Esophagus muscularis mucosa (tissue), 4 donors: ENCODE data around the gene GAB1. TPM values are rescaled to one million over a fixed set of nuclear protein-coding genes. Genes with fewer than 3 reads are reported as not detected.
A peak's percentile ranks its signal among the peaks of the same experiment; 100 is the strongest.

Experiments
- DNase-seq: peaks from one replicate; pipeline ENCODE4 v3.0.0-alpha.2; 2017; ENCODE audit errors: extremely low spot score
- H3K27ac ChIP-seq, 4 donors: fragments of 200-600 bp; sonication (generic); replicated peaks in 1 of 4; 1 replicate in 3 of 4; 2 replicates in 1 of 4; pipeline ENCODE4 v1.5.1; 2016 to 2019; ENCODE audit warnings: mild to moderate bottlenecking in 1 of 4
- H3K27me3 ChIP-seq, 4 donors: fragments of 200-600 bp; sonication (generic); one replicate each; pipeline versions ENCODE4 v1.5.1 to v1.6.0; 2016 to 2019
- H3K36me3 ChIP-seq, 4 donors: fragments of 200-600 bp; sonication (generic); one replicate each; pipeline ENCODE4 v1.5.1; 2016 to 2019
- H3K4me1 ChIP-seq, 4 donors: fragments of 200-600 bp; sonication (generic); one replicate each; pipeline ENCODE4 v1.5.1; 2016 to 2019
- H3K4me3 ChIP-seq, 4 donors: fragments of 200-600 bp; sonication (generic); 1 replicate in 2 of 4; 2 replicates in 2 of 4; pipeline ENCODE4 v1.5.1; 2016 to 2019; ENCODE audit warnings: mild to moderate bottlenecking in 4 of 4, moderate library complexity in 1 of 4
- H3K9me3 ChIP-seq, 4 donors: fragments of 200-600 bp; sonication (generic); 1 replicate in 3 of 4; 2 replicates in 1 of 4; pipeline ENCODE4 v1.5.1; 2016 to 2019
- CTCF ChIP-seq, 3 experiments: fragments of 200-600 bp in 2 of 3; fragments of 450-650 bp in 1 of 3; sonication (generic) in 2 of 3; IDR thresholded peaks; one replicate each; pipeline ENCODE4 v1.5.1; 2017 to 2019; ENCODE audit warnings: antibody characterized with exemption in 3 of 3, mild to moderate bottlenecking in 2 of 3, moderate library complexity in 1 of 3
- EP300 ChIP-seq: sonication (generic); formaldehyde crosslinking; IDR thresholded peaks from one replicate; pipeline ENCODE4 v1.6.1; 2017; ENCODE audit warnings: antibody characterized with exemption
- POLR2A ChIP-seq: fragments of 450-650 bp; IDR thresholded peaks from one replicate; pipeline ENCODE4 v1.6.1; 2017; ENCODE audit warnings: antibody characterized with exemption, moderate library complexity, mild to moderate bottlenecking, low read depth
- POLR2AphosphoS5 ChIP-seq, 2 donors: sonication (generic); formaldehyde crosslinking; IDR thresholded peaks; one replicate each; pipeline ENCODE4 v1.6.1; 2017; ENCODE audit warnings: antibody characterized with exemption in 2 of 2
- WGBS: methylation state at CpG from one replicate; pipeline ENCODE4 v1.1.5; 2018; 5-methylcytosine and 5-hydroxymethylcytosine counted together
- intact Hi-C: fragments of 100-400 bp; cut with DNase I; formaldehyde crosslinking; loops from one replicate; pipeline ENCODE4 v1.15.1; 2023
- total RNA-seq, 4 donors: library from RNA; depleted of rRNA; stranded (reverse); fragments of >200 nt; gene quantifications; one replicate each; pipeline versions ENCODE4 v1.1.0 to v1.2.1, GENCODE V29; 2016

The GAB1 gene
- total RNA-seq, 4 donors from 2014 or later, result 73.5 to 117 (median 98.8) TPM

DNA sequence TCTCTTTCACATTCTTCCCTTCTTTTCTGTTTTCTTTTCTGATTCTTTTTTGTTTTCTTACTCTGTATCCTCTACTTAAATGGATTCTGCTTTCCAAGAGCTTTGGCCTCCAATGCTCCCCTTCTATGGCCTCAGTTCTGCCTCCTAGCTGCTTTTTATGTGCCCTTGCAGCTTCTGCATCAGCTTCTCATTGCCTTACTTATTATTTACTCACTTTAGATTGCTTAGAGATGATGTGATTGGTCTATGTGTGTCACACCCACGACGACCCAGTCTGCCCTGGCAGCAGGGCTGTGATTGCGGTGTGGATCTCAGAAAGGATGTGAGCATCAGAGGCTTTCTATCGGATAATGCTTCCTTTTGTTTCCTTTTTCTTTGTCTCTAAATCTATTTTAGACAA is 105.0 kb downstream of the GAB1 start:
- DNase-seq, result no peak
- Histone ChIP-seq H3K4me3 (no peak overlapping the region), H3K27me3 (no peaks in the 10 kb centered on the region), H3K27ac (peak overlapping the region in 2 of 4 donors; percentile 4 to 37), H3K9me3 (no peaks in the 10 kb centered on the region), H3K4me1 (peaks cover 17 to 37% (median 30%) of the 10 kb centered on the region in 4 donors), H3K36me3 (peaks cover 7 to 35% (median 20%) of the 10 kb centered on the region in 4 donors)
- WGBS, result 68% methylated on average over 4 of the region's 4 CpGs
- TF ChIP-seq POLR2AphosphoS5 (IDR thresholded peaks at IDR 0.05) (no peak), POLR2A (no peak), CTCF (IDR thresholded peaks at IDR 0.05) (no peak), EP300 (no peak)
- intact Hi-C loops, result no loop called here

DNA sequence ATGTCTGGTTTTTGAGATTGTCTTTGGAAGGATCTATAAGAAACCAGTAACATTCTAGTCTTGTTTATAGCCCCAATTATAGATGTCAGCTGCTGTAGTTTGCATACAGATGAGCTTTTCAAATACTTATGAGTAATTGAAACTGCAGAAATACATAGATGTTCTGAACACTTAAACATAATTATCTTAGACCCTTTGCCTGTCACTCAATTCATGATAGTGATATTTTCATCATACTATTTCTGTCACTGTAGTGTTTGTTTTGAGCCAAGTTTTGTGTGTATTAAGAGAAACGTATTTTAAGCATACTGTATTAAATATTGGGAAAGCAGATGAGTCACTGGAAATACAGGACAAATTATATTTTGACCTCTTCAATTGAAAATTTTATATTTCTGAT is 107.1 kb downstream of the GAB1 start:
- intact Hi-C loops, result no loop called here
- 45% methylated on average over 1 of the region's 1 CpG for WGBS
- Histone ChIP-seq H3K27ac (peak overlapping the region in 1 of 4 donors; percentile 1), H3K9me3 (no peaks in the 10 kb centered on the region), H3K27me3 (no peaks in the 10 kb centered on the region), H3K4me1 (peaks cover 17 to 37% (median 28%) of the 10 kb centered on the region in 4 donors), H3K4me3 (no peak overlapping the region), H3K36me3 (peaks cover 0 to 22% (median 11%) of the 10 kb centered on the region in 4 donors)
- DNase-seq, result no peak
- no peak for TF ChIP-seq POLR2A
- no peak for TF ChIP-seq CTCF (IDR thresholded peaks at IDR 0.05)
- TF ChIP-seq POLR2AphosphoS5 (IDR thresholded peaks at IDR 0.05), result no peak
- TF ChIP-seq EP300, result no peak

DNA sequence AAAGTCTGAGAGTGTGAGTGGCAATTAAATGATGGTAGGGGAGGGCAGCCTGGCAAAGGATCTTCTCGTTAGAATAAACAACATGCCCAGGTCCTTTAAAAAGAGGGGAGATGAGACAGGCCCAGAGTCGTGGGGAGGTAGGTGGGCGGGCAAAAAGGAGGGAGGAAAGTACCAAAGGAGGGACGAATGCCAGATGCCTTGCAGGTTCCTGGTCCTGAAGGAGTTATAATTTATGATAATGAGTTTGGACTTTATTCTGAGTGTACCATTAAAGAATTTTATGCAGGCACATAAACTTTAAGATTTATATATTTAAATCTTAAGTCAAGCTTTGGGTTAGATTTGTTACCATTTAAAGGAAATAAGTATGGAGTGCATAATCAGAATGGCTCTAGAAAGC is 114.5 kb downstream of the GAB1 start:
- 64% methylated on average over 4 of the region's 4 CpGs for WGBS
- Histone ChIP-seq H3K27me3 (no peaks in the 10 kb centered on the region), H3K4me3 (no peak overlapping the region), H3K27ac (no peak overlapping the region), H3K4me1 (peaks cover 0 to 21% (median 3%) of the 10 kb centered on the region in 4 donors), H3K9me3 (no peaks in the 10 kb centered on the region), H3K36me3 (peaks cover 0 to 26% (median 0%) of the 10 kb centered on the region in 4 donors)
- DNase-seq, result no peak
- intact Hi-C loops, result no loop called here
- no peak for TF ChIP-seq CTCF (IDR thresholded peaks at IDR 0.05)
- TF ChIP-seq EP300, result no peak
- no peak for TF ChIP-seq POLR2A
- no peak for TF ChIP-seq POLR2AphosphoS5 (IDR thresholded peaks at IDR 0.05)

DNA sequence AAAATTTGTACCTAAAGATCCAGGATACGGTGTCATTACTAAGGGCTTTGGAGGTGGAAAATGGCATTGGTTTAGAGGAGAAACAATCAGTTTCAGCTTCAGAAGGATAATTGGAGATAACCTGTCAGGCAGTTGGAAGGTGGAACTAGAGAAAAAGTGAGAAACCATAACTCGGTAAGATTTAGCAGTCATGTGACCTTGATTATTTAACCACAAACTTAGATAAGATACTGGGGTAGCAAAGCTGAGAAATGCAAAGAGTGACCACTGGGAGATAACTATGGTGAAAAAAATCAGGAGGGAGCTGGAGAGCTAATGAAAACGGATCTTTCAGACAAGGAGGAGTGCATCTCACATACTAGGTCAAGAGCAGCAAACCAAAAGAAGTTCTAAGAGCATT is 118.5 kb downstream of the GAB1 start:
- Histone ChIP-seq H3K4me1 (peaks cover 0 to 21% (median 3%) of the 10 kb centered on the region in 4 donors), H3K27ac (no peak overlapping the region), H3K36me3 (peaks cover 0 to 40% (median 8%) of the 10 kb centered on the region in 4 donors), H3K9me3 (no peaks in the 10 kb centered on the region), H3K27me3 (no peaks in the 10 kb centered on the region), H3K4me3 (no peak overlapping the region)
- 79% methylated on average over 3 of the region's 3 CpGs for WGBS
- intact Hi-C loops, result no loop called here
- DNase-seq, result no peak
- TF ChIP-seq CTCF (IDR thresholded peaks at IDR 0.05) (no peak), EP300 (no peak), POLR2A (no peak), POLR2AphosphoS5 (IDR thresholded peaks at IDR 0.05) (no peak)

- Histone ChIP-seq H3K4me3 (no peak overlapping the region), H3K36me3 (peaks cover 11 to 61% (median 37%) of the 10 kb centered on the region in 4 donors), H3K4me1 (peaks cover 0 to 5% (median 0%) of the 10 kb centered on the region in 4 donors), H3K9me3 (no peaks in the 10 kb centered on the region), H3K27me3 (no peaks in the 10 kb centered on the region), H3K27ac (no peak overlapping the region)
- TF ChIP-seq CTCF (IDR thresholded peaks at IDR 0.05), result no peak
- no peak for TF ChIP-seq POLR2AphosphoS5 (IDR thresholded peaks at IDR 0.05)
- TF ChIP-seq EP300, result no peak
- no peak for TF ChIP-seq POLR2A
- intact Hi-C loops, result no loop called here
- no peak for DNase-seq
Observed at GRCh38 chr4:143458966-143459365, 122.3 kb downstream of the GAB1 start.
